Mesothelial cell of epicardium (in vitro differentiated cells): ENCODE data around the gene CENPT. TPM values are rescaled to one million over a fixed set of nuclear protein-coding genes. Genes with fewer than 3 reads are reported as not detected.
"Not testable (repeated sequence)": the region's sequence is repeated elsewhere in the genome, so short reads cannot be mapped to it uniquely, and the experiment has no call there.

Experiments used
- DNase-seq, 2 experiments: peaks; one replicate each; pipeline ENCODE4 v3.0.0; 2021; ENCODE audit warnings: low spot score in 2 of 2; ENCODE audit not compliant: unreplicated experiment in 2 of 2
- H3K27ac Mint-ChIP-seq: 2 replicates; pipeline ENCODE4 v1.8.0; 2021; ENCODE audit warnings: mixed read lengths
- H3K27me3 Mint-ChIP-seq: 2 replicates; pipeline ENCODE4 v1.8.0; 2021; ENCODE audit warnings: low read depth, mixed read lengths
- H3K36me3 Mint-ChIP-seq: 2 replicates; pipeline ENCODE4 v1.8.0; 2021; ENCODE audit warnings: mixed read lengths
- H3K4me1 Mint-ChIP-seq: 2 replicates; pipeline ENCODE4 v1.8.0; 2021; ENCODE audit warnings: mixed read lengths
- H3K4me3 Mint-ChIP-seq: 2 replicates; pipeline ENCODE4 v1.8.0; 2021; ENCODE audit warnings: mild to moderate bottlenecking, moderate library complexity, mixed read lengths
- H3K9me3 Mint-ChIP-seq: 2 replicates; pipeline ENCODE4 v1.8.0; 2021; ENCODE audit warnings: mixed read lengths
- total RNA-seq: library from RNA; stranded (reverse); gene quantifications from 3 replicates; pipeline ENCODE4 v1.2.1, GENCODE V29; 2021
- TF ChIP-seq, protein P1 (sequence below): fragments of 200-600 bp; sonication (generic); IDR thresholded peaks from one replicate; pipeline ENCODE4 v1.5.0; 2021; ENCODE audit warnings: antibody characterized with exemption; ENCODE audit not compliant: unreplicated experiment

CENPT gene
- total RNA-seq, 1 donor from 2014 or later: 73.8 TPM

DNA sequence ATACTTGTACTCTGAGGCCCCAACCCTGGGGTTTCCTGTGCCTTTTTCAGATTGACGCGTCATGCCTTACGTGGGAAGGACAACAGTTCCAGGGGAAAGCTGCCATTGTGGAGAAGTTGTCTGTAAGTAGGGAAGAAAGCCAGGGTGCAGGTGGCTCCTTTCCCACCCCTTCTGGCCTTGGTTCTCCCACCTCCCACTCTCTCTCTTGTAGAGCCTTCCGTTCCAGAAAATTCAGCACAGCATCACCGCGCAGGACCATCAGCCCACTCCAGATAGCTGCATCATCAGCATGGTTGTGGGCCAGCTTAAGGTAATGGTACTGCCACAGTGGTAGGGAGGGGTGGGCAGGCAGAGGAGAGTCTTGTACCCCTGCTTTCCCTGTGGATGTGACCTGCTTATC is 20.8 kb upstream of the CENPT start:
- TF ChIP-seq, protein P1, sequence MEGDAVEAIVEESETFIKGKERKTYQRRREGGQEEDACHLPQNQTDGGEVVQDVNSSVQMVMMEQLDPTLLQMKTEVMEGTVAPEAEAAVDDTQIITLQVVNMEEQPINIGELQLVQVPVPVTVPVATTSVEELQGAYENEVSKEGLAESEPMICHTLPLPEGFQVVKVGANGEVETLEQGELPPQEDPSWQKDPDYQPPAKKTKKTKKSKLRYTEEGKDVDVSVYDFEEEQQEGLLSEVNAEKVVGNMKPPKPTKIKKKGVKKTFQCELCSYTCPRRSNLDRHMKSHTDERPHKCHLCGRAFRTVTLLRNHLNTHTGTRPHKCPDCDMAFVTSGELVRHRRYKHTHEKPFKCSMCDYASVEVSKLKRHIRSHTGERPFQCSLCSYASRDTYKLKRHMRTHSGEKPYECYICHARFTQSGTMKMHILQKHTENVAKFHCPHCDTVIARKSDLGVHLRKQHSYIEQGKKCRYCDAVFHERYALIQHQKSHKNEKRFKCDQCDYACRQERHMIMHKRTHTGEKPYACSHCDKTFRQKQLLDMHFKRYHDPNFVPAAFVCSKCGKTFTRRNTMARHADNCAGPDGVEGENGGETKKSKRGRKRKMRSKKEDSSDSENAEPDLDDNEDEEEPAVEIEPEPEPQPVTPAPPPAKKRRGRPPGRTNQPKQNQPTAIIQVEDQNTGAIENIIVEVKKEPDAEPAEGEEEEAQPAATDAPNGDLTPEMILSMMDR: no peak
- H3K27ac Mint-ChIP-seq: no peak overlapping the region
- no peaks in the 10 kb centered on the region for H3K9me3 Mint-ChIP-seq
- no peak overlapping the region for H3K4me3 Mint-ChIP-seq
- H3K4me1 Mint-ChIP-seq: no peaks in the 10 kb centered on the region
- H3K27me3 Mint-ChIP-seq: no peaks in the 10 kb centered on the region
- H3K36me3 Mint-ChIP-seq: peaks cover 7% of the 10 kb centered on the region
- DNase-seq: no peak

DNA sequence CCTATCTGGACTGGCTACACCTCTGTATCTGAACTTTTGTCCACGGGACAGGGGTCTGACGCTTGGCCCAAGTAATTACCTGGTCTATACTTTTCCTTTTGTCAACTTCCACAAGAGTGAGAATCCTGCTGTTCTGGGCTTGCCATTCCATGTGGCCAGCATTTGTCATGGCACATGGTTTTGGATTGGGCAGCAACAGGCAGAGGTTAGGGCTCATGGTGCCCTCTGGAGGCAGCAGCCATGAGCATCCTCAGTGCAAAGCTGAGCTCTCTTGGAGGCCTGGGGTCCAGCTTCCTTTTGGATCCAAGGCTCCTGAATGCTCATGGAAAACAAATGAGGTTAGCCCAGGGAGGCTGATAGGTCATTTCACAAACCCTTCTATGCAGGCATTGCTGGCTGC is 17.8 kb upstream of the CENPT start:
- DNase-seq: no peak
- no peaks in the 10 kb centered on the region for H3K9me3 Mint-ChIP-seq
- H3K27me3 Mint-ChIP-seq: no peaks in the 10 kb centered on the region
- H3K4me1 Mint-ChIP-seq: no peaks in the 10 kb centered on the region
- H3K4me3 Mint-ChIP-seq: no peak overlapping the region
- peaks cover 7% of the 10 kb centered on the region for H3K36me3 Mint-ChIP-seq
- TF ChIP-seq, protein P1: no peak
- H3K27ac Mint-ChIP-seq: no peak overlapping the region

DNA sequence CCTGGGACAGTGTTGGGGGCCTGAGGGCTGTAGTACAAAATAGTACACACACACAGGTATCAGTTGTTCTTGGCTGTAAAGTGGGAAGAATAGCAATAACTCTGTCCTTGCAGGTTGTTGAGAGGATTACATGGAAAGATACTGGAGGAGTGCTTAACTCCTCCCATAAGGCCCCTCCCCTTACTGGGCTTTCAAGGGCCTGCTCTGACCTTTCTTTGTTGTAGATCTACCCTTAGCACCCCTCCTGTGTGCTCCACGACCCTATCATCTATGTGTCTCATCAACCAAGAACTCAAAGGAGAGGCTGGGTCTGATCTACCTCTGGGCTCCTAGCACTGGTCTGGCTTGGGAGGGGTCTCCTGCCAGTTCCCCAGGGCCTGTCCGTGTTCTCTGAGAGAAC is 17.1 kb upstream of the CENPT start:
- no peaks in the 10 kb centered on the region for H3K9me3 Mint-ChIP-seq
- DNase-seq: no peak
- H3K4me1 Mint-ChIP-seq: no peaks in the 10 kb centered on the region
- no peak overlapping the region for H3K4me3 Mint-ChIP-seq
- TF ChIP-seq, protein P1: no peak
- peaks cover 5% of the 10 kb centered on the region for H3K36me3 Mint-ChIP-seq
- H3K27me3 Mint-ChIP-seq: no peaks in the 10 kb centered on the region
- no peak overlapping the region for H3K27ac Mint-ChIP-seq

DNA sequence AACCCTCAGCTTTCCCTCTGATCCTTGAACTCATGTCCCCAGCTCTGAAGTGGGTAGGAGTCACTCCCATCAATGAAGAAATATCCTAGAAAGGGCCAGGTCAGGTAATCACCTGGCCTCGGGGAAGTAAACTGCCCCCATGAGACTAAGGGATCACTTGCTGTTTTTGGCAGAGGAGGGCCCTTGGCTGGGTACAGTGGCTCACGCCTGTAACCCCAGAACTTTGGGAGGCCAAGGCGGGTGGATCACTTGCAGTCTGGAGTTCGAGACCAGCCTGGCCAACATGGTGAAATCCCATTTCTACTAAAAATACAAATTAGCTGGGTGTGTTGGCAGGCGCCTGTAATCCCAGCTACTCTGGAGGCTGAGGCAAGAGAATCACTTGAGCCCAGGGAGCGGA is 16.6 kb upstream of the CENPT start:
- H3K9me3 Mint-ChIP-seq, H3K27me3 Mint-ChIP-seq, H3K4me1 Mint-ChIP-seq, DNase-seq, H3K27ac Mint-ChIP-seq, H3K4me3 Mint-ChIP-seq, H3K36me3 Mint-ChIP-seq: not testable (repeated sequence)

DNA sequence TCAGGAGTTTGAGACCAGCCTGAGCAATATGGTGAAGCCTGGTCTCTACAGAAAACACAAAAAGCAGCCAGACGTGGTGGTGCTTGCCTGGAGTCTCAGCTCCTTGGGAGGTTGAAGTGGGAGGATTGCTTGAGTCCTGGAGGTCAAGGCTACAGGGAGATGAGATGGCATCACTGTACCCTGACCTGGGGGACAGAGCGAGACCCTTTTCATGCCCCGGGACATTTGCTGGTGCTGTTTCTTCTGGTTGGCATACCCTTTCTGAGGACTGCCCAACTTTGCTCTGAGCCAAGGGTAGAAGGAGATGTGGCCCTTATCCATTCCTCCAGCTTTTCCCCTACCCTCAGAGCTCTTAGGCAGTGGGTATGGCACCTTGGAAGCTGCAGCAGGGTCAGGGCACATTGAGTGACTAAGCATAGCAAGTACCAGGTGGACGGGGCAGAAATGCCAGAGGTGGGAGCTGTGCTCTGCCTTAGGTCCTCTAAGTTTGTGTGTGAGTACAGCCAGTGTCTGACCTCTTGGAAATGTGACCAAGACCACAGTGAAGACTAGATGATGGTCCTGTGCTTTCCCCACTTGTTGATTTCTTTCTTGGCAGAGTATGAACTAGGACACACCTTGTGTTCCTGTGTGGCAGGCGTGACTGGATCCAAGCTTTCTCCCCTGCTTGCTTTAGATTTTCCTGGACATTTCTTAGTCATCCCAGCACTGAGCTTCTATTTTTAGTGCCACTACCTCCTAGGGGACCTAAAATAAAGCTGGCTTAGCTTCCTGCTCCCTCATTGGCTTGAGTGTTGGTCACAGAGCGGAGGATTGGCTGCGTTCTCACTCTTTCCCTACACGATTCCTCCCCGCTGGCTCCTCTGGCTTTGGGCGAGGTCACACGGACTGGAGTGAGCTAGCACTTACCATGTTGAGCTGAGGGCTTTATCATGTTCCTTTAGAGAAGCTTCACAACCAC is 15.4 kb upstream of the CENPT start:
- no peak overlapping the region for H3K4me3 Mint-ChIP-seq
- peak overlapping the region; percentile 8 for H3K27ac Mint-ChIP-seq
- no peak for DNase-seq
- no peaks in the 10 kb centered on the region for H3K9me3 Mint-ChIP-seq
- TF ChIP-seq, protein P1: no peak
- no peaks in the 10 kb centered on the region for H3K4me1 Mint-ChIP-seq
- H3K27me3 Mint-ChIP-seq: no peaks in the 10 kb centered on the region
- peaks cover 5% of the 10 kb centered on the region for H3K36me3 Mint-ChIP-seq

DNA sequence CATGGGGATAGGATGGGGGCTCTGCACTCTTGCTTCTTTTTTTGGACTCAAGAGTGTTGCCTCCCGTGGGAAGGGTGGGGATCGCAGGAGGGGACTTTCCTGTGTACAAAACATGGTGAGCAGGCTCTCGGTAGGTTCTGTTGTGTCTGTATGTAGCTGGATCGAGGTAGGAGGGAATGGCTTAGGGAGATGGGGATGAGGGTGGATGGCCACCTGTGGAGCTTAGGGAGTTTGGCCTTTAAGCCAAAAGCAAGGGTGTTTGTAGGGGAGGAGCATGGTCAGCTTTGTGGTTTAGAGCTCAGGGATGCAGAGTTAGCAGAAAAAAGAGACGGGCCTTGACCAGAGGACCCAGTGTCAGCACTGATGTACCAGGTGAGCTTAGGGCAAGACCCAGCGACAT is 14.4 kb upstream of the CENPT start:
- peaks cover 5% of the 10 kb centered on the region for H3K36me3 Mint-ChIP-seq
- no peaks in the 10 kb centered on the region for H3K9me3 Mint-ChIP-seq
- no peaks in the 10 kb centered on the region for H3K27me3 Mint-ChIP-seq
- TF ChIP-seq, protein P1: no peak
- peaks cover 3% of the 10 kb centered on the region for H3K4me1 Mint-ChIP-seq
- no peak overlapping the region for H3K27ac Mint-ChIP-seq
- no peak for DNase-seq
- no peak overlapping the region for H3K4me3 Mint-ChIP-seq
